NCI-H1436 (cell line): ENCODE measurements around the gene GLDC.
"Not testable (repeated sequence)": the region's sequence is repeated elsewhere in the genome, so short reads cannot be mapped to it uniquely, and the experiment has no call there.

Source experiments
- DNase-seq: peaks from one replicate; lab custom pipeline; 2025; lab: John Stamatoyannopoulos, UW

Gene GLDC

GRCh38 chr9:6664204-6664680, 18.7 kb upstream of the GLDC start:
- no peak for DNase-seq

- no peak for DNase-seq
These were observed 15.0 kb upstream of the GLDC start for GRCh38 chr9:6660512-6660911.

- no peak for DNase-seq
These were observed 13.3 kb upstream of the GLDC start for GRCh38 chr9:6658628-6659353.

GRCh38 chr9:6656614-6657300, 11.2 kb upstream of the GLDC start:
- DNase-seq = no peak

GRCh38 chr9:6655036-6655435, 9.5 kb upstream of the GLDC start:
- no peak for DNase-seq

GRCh38 chr9:6646293-6646636, 736 bp upstream of the GLDC start:
- DNase-seq = no peak

GRCh38 chr9:6645105-6645354, 499 bp downstream of the GLDC start:
- DNase-seq = not testable (repeated sequence)

- DNase-seq = no peak
These were observed 1.0 kb downstream of the GLDC start for GRCh38 chr9:6644346-6645104.

- DNase-seq = no peak
These were observed 3.6 kb downstream of the GLDC start for GRCh38 chr9:6641961-6642360.

- no peak for DNase-seq
These were observed 4.0 kb downstream of the GLDC start for GRCh38 chr9:6641561-6641960.

GRCh38 chr9:6641056-6641455, 4.5 kb downstream of the GLDC start:
- DNase-seq = no peak

GRCh38 chr9:6640268-6641051, 5.1 kb downstream of the GLDC start:
- no peak for DNase-seq

GRCh38 chr9:6639622-6640021, 5.9 kb downstream of the GLDC start:
- DNase-seq = no peak

- DNase-seq = no peak
These were observed 11.1 kb downstream of the GLDC start for GRCh38 chr9:6634444-6634843.

GRCh38 chr9:6633378-6633777, 12.2 kb downstream of the GLDC start:
- no peak for DNase-seq

- no peak for DNase-seq
These were observed 12.9 kb downstream of the GLDC start for GRCh38 chr9:6632516-6633183.

- no peak for DNase-seq
These were observed 14.4 kb downstream of the GLDC start for GRCh38 chr9:6631207-6631512.

GRCh38 chr9:6630502-6631206, 14.9 kb downstream of the GLDC start:
- no peak for DNase-seq

- DNase-seq = no peak
These were observed 16.8 kb downstream of the GLDC start for GRCh38 chr9:6628704-6629103.

GRCh38 chr9:6625363-6625762, 20.2 kb downstream of the GLDC start:
- DNase-seq = no peak

- not testable (repeated sequence) for DNase-seq
These were observed 22.7 kb downstream of the GLDC start for GRCh38 chr9:6622784-6623183.
